HG03558 (cell line): ENCODE measurements around the gene PPP6R1.

ENCODE experiments used
- ATAC-seq: cut with Tn5 transposase; IDR thresholded peaks from one replicate; pipeline ENCODE4 v1.9.1; 2021; ENCODE audit warnings: moderate number of reproducible peaks; ENCODE audit not compliant: unreplicated experiment; ENCODE audit errors: extremely low read depth

Gene PPP6R1

GRCh38 chr19:55258828-55259539, at the start of gene PPP6R1:
TSS of gene PPP6R1 (minus strand) at chr19:55259017. CDS start at chr19:55247103, 11,914 bp downstream.
- ATAC-seq, result peak; percentile 43

GRCh38 chr19:55308281-55308680, 49.5 kb upstream of the PPP6R1 start:
- ATAC-seq, result no peak

GRCh38 chr19:55306712-55307111, 47.9 kb upstream of the PPP6R1 start:
- ATAC-seq, result no peak

GRCh38 chr19:55305983-55306562, 47.3 kb upstream of the PPP6R1 start:
- ATAC-seq, result no peak

DNA sequence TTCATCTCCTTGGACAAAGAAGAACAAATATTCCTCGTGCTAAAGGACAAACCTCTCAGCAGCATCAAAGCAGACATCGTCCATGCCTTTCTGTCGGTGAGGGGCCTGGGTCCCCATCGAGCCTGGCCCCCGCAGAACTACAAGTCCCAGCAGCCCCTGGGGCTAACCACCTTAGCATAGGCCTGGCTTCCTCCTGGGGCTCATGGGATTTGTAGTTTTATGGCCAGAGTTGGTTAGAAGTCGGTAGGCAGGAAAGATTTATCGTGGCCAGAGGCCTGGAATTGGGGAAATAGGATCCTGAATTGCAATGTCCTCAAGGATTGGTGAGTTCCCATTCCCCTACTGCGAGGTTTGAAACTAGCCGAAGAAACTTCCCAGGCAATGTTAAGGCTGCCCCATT, 46.7 kb upstream of the PPP6R1 start:
- ATAC-seq, result no peak

DNA sequence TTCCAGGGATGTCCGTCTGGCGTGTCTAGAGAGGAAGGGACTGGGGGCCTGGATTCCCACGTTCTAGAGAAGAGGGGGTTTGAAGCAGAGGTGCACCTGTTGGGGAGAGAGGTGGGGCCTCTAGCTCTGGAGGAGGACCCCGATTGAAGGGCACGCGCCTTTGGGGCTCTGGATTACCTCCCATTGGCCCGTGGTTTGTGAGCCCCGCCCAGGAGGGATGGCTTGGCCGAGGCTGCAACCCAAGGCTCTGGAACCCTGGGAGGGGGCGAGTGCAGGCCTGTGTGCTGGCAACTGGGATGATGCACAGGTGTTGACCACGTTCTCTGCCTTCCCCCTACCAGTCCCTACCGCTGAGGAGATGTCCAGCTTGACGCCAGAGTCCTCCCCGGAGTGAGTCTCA, 46.2 kb upstream of the PPP6R1 start:
- ATAC-seq, result no peak

DNA sequence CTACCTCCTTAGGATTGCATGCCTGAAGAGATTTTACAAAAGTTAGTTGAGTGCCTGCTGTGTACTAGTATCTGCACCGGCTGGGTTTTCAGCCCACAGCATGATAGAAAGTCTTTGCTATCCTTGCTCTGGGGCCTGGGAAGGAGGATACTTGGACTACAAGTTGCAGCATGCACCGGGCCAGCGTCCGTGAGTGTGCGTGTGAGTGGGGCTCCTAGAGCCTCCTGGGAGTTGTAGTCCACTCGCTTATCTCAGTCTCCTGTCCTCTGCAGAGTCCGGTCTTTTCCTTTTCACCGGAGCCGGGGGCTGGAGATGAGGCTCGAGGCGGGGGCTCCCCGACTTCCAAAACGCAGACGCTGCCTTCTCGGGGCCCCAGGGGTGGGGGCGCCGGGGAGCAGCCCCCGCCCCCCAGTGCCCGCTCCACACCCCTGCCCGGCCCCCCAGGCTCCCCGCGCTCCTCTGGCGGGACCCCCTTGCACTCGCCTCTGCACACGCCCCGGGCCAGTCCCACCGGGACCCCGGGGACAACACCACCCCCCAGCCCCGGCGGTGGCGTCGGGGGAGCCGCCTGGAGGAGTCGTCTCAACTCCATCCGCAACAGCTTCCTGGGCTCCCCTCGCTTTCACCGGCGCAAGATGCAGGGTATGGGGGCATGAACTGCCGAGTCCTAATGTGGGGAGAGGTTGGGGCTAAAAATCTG, 45.6 kb upstream of the PPP6R1 start:
- no peak for ATAC-seq

DNA sequence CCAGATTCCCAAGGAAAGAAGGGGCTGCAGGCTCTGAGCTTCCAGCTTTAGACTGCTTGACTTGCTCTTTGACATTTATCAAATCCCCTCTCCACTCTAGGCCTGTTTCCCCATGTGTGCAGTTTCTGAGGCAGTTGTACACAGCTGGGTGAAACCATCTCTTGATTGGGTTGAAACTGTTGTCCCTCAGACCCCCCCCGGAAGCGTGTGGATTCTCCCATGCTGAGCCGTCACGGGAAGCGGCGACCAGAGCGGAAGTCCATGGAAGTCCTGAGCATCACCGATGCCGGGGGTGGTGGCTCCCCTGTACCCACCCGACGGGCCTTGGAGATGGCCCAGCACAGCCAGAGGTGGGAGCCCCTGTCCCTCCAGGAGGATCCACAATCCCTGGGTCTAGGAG, 44.7 kb upstream of the PPP6R1 start:
- no peak for ATAC-seq

DNA sequence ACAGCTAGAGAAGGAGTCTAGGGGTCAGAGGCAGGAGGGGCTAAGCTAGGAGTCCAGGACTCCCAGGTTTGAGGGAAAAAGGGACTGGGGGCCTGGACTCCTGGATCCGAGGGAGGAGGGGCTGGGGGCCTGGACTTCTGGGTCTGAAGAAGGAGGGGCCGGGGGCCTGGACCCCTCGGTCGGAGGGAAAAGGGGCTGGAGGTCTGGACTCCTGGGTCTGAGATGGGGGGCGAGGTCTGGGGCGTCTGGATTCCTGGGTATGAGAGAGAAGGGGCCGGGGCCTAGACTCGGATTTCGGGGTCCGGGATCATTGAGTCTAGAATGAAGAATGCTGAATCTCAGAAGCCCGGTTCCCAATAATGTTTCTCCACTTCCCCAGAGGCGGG, 43.5 kb upstream of the PPP6R1 start:
- ATAC-seq, result no peak

DNA sequence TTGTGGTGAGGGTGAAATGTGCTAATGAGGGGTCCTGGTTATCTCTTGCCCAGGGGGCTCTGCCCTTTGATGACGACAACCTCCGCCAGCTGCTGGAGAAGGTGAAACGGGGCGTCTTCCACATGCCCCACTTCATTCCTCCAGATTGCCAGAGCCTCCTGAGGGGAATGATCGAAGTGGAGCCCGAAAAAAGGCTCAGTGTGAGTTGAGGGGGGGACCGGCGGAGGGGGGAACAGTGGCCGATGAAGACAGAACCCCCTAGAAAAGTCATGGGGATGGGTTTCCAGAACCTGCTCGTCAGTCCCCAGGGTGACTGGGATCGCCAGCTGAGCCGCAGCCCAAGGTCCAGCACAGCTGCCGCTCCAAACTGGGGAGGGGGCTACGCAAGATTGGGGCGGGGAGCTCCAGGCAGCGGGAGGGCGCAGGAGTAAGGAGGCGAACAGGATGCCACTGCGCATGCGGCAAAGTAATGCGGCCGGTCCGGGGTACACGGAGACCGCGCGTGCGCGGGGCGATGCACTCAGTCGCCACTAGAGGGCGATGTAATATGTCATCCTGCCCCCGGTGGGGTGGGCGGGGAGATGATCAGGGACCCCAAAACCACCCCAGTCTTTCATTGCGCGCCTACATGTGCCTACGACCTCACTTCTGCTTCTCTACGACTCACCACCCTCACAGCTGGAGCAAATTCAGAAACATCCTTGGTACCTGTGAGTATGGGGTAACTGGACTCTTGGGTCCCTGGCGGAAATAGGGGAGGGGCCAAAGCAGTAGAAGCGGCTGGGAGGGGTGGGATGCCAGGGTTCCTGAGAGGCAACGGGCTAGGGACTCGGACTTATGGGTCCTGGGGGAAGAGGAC, 42.9 kb upstream of the PPP6R1 start:
- ATAC-seq, result no peak

GRCh38 chr19:55300886-55301458, 42.2 kb upstream of the PPP6R1 start:
- no peak for ATAC-seq

- ATAC-seq, result no peak
Measured at GRCh38 chr19:55299991-55300390, 41.2 kb upstream of the PPP6R1 start.

DNA sequence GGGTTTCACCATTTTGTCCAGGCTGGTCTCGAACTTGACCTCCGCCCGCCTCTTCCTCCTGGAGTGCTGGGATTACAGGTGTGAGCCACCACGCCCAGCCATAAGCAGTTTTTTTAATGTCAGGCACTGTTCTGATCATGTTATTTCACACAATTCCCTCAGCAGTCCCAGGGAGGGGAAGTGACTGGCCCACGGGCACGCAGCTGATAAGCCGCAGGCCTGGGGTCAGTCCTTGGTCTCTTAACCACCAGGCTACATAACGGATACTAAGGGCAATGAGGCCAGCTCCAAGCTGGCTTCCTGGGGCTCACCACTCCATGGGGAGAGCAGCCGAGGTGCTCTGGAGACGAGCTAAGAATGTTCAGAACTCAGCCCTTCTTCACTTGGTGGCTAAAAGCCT, 38.5 kb upstream of the PPP6R1 start:
- no peak for ATAC-seq

DNA sequence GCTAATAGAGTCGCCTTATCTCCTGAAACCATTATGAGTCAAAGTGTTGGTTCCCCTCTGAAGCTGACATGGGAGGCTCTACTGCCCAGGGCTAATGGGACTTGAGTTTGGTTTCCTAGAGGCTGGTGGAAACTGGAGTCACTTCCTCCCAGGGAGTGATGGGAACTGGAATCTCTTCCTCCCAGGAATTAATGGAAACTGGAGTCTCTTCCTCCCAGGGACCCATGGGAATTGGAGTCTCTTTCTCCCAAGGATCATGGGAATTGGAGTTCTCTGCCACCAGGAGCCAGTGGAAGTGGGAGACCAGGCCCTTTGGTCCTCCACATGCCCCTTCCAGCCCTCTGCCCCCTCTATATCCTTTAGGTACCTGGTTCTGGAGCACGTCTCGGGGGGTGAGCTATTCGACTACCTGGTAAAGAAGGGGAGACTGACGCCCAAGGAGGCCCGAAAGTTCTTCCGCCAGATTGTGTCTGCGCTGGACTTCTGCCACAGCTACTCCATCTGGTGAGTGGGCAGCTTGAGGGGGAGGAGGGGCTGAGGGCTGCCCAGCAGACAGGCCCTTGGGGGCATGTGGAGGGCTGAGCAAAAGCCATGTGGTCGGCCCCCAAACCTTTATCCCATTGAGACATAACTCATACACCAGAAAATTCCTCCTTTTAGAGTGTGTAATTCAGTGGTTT, 30.4 kb upstream of the PPP6R1 start:
- ATAC-seq, result no peak

DNA sequence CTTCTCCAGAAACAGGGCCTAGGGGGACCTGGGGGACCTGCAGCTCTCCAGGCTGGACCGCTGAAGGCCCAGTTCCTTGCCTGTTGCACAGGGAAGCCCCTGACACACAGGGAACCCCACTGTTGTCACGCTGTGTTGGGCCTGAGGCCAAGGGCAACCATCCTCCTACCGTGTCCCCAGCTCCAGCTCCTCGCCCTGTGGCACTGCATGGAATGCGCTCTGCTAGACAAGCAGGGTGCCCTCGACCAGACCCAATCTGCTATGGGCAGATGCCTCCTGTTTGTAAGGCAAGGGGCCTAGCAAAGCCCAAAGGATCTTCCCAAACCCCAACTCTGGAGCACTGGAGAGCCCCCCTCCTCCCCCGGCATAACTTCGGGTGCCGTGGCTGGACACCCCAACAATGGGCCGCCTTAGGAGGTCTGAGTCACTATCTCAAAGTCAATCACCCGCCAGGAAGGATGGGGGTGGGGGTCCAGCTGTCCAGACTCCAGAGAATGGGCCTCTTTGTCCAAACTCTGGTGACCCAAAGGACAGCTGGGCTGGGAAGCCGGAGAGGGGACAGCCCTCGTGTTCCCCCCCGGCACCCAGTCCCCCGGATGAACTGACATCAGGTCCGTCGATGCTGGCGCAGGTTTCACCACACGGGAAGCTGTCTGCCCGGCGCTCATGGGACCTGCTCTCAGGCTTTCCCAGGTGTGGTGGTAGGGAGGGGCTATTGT, 28.7 kb upstream of the PPP6R1 start:
- ATAC-seq, result no peak

- ATAC-seq, result no peak
Measured at GRCh38 chr19:55285229-55285890, 26.5 kb upstream of the PPP6R1 start.

DNA sequence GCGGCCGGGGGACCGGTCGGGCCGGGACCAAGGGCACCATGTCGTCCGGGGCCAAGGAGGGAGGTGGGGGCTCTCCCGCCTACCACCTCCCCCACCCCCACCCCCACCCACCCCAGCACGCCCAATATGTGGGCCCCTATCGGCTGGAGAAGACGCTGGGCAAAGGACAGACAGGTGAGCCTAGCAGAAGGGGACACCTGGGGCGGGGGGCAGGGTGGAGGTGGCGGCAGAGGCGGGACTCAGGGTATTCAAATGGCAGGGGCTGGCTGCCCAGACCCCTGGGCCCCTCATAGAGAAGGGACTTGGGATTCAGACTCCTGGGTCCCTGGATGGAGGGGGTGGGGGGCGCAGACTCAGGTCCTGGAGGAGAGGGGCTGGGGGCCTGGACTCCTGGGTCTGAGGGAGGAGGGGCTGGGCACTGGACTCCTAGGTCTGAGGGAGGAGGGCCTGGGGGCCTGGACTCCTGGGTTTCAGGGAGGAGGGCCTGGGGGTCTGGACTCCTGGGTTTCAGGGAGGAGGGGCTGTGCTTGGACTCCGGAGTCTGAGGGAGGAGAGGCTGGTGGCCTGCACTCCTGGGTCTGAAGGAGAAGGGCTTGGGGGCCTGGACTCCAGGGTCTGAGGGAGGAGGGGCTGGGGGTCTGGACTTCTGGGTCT, 25.7 kb upstream of the PPP6R1 start:
- no peak for ATAC-seq
